ENCODE results near the gene WLS. TPM values are rescaled to one million over a fixed set of nuclear protein-coding genes. Genes with fewer than 3 reads are reported as not detected.

The WLS gene
- total RNA-seq, 1 donor from 2014 or later: 55.0 TPM

DNA sequence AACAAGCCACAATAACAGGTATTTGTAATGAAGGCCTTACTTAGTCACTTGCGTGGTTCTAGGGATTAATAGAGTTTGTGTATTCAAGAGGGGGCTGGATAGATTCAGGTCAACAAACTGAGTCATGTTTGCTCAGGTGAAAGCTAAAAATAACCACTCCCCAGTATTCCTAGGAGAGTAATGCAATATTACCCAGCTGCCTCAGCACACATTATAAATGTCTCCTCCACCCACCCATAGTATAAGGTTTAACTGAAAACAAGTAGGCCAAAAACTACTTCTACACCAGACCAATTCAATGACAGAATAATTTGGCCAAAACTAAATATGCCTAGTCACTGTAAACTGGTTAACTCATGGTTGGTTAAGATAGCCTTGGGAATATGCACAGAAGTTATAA, 34.4 kb downstream of the WLS start:
- Histone ChIP-seq H3K27me3 (ENCODE audit: control insufficient read depth, insufficient read depth, low read length) (no peaks in the 10 kb centered on the region), H3K4me3 (ENCODE audit: low read depth, low read length) (no peak overlapping the region), H3K36me3 (ENCODE audit: control insufficient read depth, insufficient read depth, low read length) (peaks cover 1% of the 10 kb centered on the region)
- TF ChIP-seq, protein P1, sequence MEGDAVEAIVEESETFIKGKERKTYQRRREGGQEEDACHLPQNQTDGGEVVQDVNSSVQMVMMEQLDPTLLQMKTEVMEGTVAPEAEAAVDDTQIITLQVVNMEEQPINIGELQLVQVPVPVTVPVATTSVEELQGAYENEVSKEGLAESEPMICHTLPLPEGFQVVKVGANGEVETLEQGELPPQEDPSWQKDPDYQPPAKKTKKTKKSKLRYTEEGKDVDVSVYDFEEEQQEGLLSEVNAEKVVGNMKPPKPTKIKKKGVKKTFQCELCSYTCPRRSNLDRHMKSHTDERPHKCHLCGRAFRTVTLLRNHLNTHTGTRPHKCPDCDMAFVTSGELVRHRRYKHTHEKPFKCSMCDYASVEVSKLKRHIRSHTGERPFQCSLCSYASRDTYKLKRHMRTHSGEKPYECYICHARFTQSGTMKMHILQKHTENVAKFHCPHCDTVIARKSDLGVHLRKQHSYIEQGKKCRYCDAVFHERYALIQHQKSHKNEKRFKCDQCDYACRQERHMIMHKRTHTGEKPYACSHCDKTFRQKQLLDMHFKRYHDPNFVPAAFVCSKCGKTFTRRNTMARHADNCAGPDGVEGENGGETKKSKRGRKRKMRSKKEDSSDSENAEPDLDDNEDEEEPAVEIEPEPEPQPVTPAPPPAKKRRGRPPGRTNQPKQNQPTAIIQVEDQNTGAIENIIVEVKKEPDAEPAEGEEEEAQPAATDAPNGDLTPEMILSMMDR (IDR thresholded peaks at IDR 0.05; ENCODE audit: insufficient read depth, low read length, poor library complexity, severe bottlenecking): no peak
- no peak for DNase-seq (ENCODE audit: low read depth)

DNA sequence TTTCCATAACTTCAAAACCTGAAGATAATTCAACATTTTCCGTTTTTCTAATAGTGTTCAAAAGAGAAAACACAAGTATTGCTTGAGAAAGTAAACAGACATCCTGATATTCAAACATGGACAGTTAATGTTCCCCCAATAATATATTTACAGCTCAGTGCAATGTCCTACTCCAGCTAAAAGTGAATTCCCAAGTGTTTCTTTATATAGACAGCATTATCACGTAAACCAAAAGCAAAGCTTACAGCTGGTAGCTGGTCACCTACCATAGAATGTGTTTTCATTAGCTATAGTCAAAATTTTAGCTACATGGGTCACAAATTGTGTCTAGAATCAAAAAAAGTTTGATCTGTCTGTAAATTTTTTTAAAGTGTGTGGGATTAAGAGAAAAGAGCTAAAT, 34.9 kb downstream of the WLS start:
- no peak overlapping the region for H3K4me3 ChIP-seq (ENCODE audit: low read depth, low read length)
- H3K27me3 ChIP-seq (ENCODE audit: control insufficient read depth, insufficient read depth, low read length): no peaks in the 10 kb centered on the region
- DNase-seq (ENCODE audit: low read depth): no peak
- TF ChIP-seq, protein P1 (IDR thresholded peaks at IDR 0.05; ENCODE audit: insufficient read depth, low read length, poor library complexity, severe bottlenecking): no peak
- H3K36me3 ChIP-seq (ENCODE audit: control insufficient read depth, insufficient read depth, low read length): peaks cover 1% of the 10 kb centered on the region

DNA sequence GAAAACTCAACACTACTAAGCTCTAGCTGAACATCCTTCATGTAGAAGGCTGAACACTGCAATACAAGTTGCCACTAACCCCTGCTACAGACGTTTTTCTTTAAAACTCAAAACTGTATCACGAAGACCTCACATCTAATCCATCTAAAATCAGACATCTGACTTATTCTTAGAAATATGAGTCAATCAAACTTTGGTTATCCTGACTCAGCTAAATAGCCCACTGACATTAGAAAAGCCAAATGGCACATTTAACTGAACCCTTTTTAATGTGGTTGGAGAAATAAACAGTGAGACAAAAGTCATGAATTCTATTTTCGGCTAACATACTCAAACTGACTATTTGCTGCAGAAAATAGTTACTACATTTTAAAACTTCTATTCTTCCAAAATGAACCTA, 35.6 kb downstream of the WLS start:
- Histone ChIP-seq H3K4me3 (ENCODE audit: low read depth, low read length) (no peak overlapping the region), H3K27me3 (ENCODE audit: control insufficient read depth, insufficient read depth, low read length) (no peaks in the 10 kb centered on the region), H3K36me3 (ENCODE audit: control insufficient read depth, insufficient read depth, low read length) (peaks cover 1% of the 10 kb centered on the region)
- TF ChIP-seq, protein P1 (IDR thresholded peaks at IDR 0.05; ENCODE audit: insufficient read depth, low read length, poor library complexity, severe bottlenecking): no peak
- no peak for DNase-seq (ENCODE audit: low read depth)

DNA sequence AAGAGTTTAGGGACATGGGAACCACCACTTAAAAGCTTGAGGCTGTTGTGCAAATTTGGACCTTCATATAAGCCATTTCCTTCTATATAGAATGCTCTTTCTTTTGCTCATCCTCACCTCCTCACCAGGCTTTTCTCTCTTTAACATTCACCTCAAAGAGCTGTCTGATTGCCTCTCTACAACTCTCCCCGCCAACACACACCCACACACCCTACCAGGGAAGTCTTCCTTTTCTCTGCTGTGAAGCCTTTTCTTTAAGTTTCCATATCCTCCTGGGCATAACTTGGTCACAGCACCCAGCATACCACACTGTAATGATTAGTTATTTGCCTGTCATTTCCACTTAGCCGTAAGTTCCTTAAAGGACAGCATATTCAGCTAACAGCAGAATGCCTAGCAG, 40.6 kb downstream of the WLS start:
- TF ChIP-seq, protein P1 (IDR thresholded peaks at IDR 0.05; ENCODE audit: insufficient read depth, low read length, poor library complexity, severe bottlenecking): no peak
- Histone ChIP-seq H3K27me3 (ENCODE audit: control insufficient read depth, insufficient read depth, low read length) (no peaks in the 10 kb centered on the region), H3K4me3 (ENCODE audit: low read depth, low read length) (no peak overlapping the region), H3K36me3 (ENCODE audit: control insufficient read depth, insufficient read depth, low read length) (peaks cover 1% of the 10 kb centered on the region)
- DNase-seq (ENCODE audit: low read depth): no peak

DNA sequence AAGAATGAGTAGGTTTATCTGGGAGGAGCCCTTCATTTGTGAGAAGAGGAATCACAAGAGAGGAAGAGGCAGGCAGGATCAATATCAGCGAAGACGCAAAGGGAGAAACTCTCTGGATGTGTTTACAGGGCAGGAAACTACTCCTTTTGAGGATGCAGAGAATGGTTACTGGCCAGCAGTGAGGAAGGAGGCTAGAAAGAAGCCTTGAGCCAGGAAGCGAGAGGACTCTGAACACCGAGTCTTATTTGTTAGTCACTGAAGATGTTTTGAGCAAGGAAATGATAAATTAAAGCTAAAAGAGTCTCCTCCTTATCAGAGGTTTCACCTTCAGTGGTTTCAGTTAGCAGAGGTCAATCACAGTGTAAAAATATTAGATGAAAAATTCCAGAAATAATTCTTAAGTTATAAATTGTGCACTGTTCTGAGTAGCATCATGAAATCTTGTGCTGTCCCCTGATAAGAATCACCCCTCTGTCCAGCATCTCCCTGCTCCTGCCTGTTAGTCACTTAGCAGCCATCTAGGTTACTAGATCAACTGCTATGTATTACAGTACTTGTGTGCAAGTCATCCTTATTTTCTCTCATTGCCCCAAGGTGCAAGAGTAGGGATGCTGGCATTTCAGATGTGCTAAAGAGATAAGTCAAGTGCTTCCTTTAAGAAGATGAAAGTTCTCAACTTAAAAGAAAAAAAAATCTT, 43.5 kb downstream of the WLS start:
- TF ChIP-seq, protein P1 (IDR thresholded peaks at IDR 0.05; ENCODE audit: insufficient read depth, low read length, poor library complexity, severe bottlenecking): no peak
- no peak for DNase-seq (ENCODE audit: low read depth)
- H3K27me3 ChIP-seq (ENCODE audit: control insufficient read depth, insufficient read depth, low read length): no peaks in the 10 kb centered on the region
- peaks cover under 1% of the 10 kb centered on the region for H3K36me3 ChIP-seq (ENCODE audit: control insufficient read depth, insufficient read depth, low read length)
- no peak overlapping the region for H3K4me3 ChIP-seq (ENCODE audit: low read depth, low read length)

DNA sequence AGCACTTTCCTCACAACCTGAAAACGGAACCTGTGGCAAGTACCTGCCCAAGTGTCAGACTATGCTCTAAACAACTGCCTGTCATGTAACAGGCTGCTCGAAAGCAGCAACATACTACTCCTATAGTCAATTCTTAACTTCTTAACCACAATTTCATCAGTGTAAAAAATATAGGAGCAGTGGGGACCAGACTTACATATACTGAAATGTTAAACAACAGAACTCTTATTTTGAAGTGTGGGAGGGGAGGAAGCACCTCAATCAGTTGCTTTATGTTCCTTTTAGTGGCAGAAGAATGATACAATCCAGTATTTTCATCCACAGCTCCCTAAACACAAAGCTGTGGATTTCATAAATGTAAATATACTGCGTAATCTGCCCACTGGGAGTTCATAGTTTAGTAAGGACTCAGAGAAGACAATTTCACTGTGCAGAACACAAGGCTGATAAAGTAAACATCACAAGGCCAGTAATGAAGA, 44.2 kb downstream of the WLS start:
- Histone ChIP-seq H3K27me3 (ENCODE audit: control insufficient read depth, insufficient read depth, low read length) (no peaks in the 10 kb centered on the region), H3K4me3 (ENCODE audit: low read depth, low read length) (no peak overlapping the region), H3K36me3 (ENCODE audit: control insufficient read depth, insufficient read depth, low read length) (no peaks in the 10 kb centered on the region)
- TF ChIP-seq, protein P1 (IDR thresholded peaks at IDR 0.05; ENCODE audit: insufficient read depth, low read length, poor library complexity, severe bottlenecking): no peak
- DNase-seq (ENCODE audit: low read depth): no peak
